ENCODE data around the gene ERGIC2. TPM values are rescaled to one million over a fixed set of nuclear protein-coding genes. Genes with fewer than 3 reads are reported as not detected.
"Not testable (repeated sequence)": the region's sequence is repeated elsewhere in the genome, so short reads cannot be mapped to it uniquely, and the experiment has no call there.

The ERGIC2 gene
- total and polyA plus RNA-seq, 5 donors from 2014 or later: 37.4 to 125 (median 102) TPM

GRCh38 chr12:29299633-29300032 lies 81.3 kb downstream of the ERGIC2 start:
- Mint-ChIP-seq H3K27ac (no peak overlapping the region), H3K9me3 (peaks cover 0 to 2% (median 0%) of the 10 kb centered on the region in 7 donors), H3K4me1 (peaks cover 0 to 2% (median 0%) of the 10 kb centered on the region in 4 donors), H3K36me3 (peaks cover 11% of the 10 kb centered on the region), H3K27me3 (no peaks in the 10 kb centered on the region), H3K4me3 (no peak overlapping the region)
- H3K36me3 ChIP-seq (ENCODE audit: control insufficient read depth, insufficient read depth, low read length): no peaks in the 10 kb centered on the region
- H3K27me3 ChIP-seq (ENCODE audit: control insufficient read depth, insufficient read depth, low read length): no peaks in the 10 kb centered on the region
- ATAC-seq (ENCODE audit: low read depth in 2 of 2): no peak
- DNase-seq: no peak
- H3K4me1 ChIP-seq (ENCODE audit: control insufficient read depth, insufficient read depth, low read length, poor library complexity, severe bottlenecking): no peaks in the 10 kb centered on the region
- H3K4me3 ChIP-seq (ENCODE audit: low read depth, low read length): no peak overlapping the region
- no peaks in the 10 kb centered on the region for H3K9me3 ChIP-seq (ENCODE audit: control insufficient read depth in 2 of 2, low read length in 2 of 2)
- H3K27ac ChIP-seq (ENCODE audit: insufficient read depth, low read length, poor library complexity, severe bottlenecking): no peak overlapping the region

GRCh38 chr12:29291226-29291625 lies 89.7 kb downstream of the ERGIC2 start:
- no peak overlapping the region for H3K27ac Mint-ChIP-seq
- peaks cover 0 to 4% (median 3%) of the 10 kb centered on the region in 7 donors for H3K9me3 Mint-ChIP-seq
- H3K4me3 Mint-ChIP-seq: no peak overlapping the region

DNA sequence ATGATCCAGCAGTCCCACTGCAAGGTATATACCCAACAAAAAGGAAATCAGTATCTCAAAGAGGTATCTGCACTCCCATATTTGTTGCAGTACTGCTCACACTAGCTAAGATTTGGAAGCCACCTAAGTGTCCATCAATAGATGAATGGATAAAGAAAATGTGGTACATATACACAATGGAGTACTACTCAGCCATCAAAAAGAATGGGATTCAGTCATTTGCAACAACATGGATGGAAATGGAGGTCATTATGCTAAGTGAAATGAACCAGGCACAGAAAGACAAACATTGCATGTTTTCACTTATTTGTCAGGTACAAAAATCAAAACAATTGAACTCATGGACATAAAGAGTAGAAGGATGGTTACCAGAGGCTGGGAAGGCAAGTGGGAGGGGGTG lies 90.5 kb downstream of the ERGIC2 start:
- not testable (repeated sequence) for H3K4me3 Mint-ChIP-seq; H3K27ac ChIP-seq (ENCODE audit: insufficient read depth, low read length, poor library complexity, severe bottlenecking); H3K27me3 ChIP-seq (ENCODE audit: control insufficient read depth, insufficient read depth, low read length); H3K4me1 Mint-ChIP-seq; H3K4me3 ChIP-seq (ENCODE audit: low read depth, low read length); H3K27ac Mint-ChIP-seq; H3K27me3 Mint-ChIP-seq; DNase-seq; ATAC-seq (ENCODE audit: low read depth in 2 of 2); H3K36me3 ChIP-seq (ENCODE audit: control insufficient read depth, insufficient read depth, low read length); H3K9me3 Mint-ChIP-seq; H3K36me3 Mint-ChIP-seq; H3K9me3 ChIP-seq (ENCODE audit: control insufficient read depth in 2 of 2, low read length in 2 of 2); H3K4me1 ChIP-seq (ENCODE audit: control insufficient read depth, insufficient read depth, low read length, poor library complexity, severe bottlenecking)

More at GRCh38 chr12:29291226-29291625, 89.7 kb downstream of the ERGIC2 start:
- Histone ChIP-seq H3K27ac (ENCODE audit: insufficient read depth, low read length, poor library complexity, severe bottlenecking) (no peak overlapping the region), H3K9me3 (ENCODE audit: control insufficient read depth in 2 of 2, low read length in 2 of 2) (no peaks in the 10 kb centered on the region), H3K4me3 (ENCODE audit: low read depth, low read length) (no peak overlapping the region), H3K27me3 (ENCODE audit: control insufficient read depth, insufficient read depth, low read length) (no peaks in the 10 kb centered on the region), H3K4me1 (ENCODE audit: control insufficient read depth, insufficient read depth, low read length, poor library complexity, severe bottlenecking) (no peaks in the 10 kb centered on the region), H3K36me3 (ENCODE audit: control insufficient read depth, insufficient read depth, low read length) (no peaks in the 10 kb centered on the region)
- DNase-seq: no peak
- H3K27me3 Mint-ChIP-seq: no peaks in the 10 kb centered on the region
- H3K36me3 Mint-ChIP-seq: peaks cover 5% of the 10 kb centered on the region
- peaks cover 0 to 4% (median 0%) of the 10 kb centered on the region in 4 donors for H3K4me1 Mint-ChIP-seq
- no peak for ATAC-seq (ENCODE audit: low read depth in 2 of 2)

DNA sequence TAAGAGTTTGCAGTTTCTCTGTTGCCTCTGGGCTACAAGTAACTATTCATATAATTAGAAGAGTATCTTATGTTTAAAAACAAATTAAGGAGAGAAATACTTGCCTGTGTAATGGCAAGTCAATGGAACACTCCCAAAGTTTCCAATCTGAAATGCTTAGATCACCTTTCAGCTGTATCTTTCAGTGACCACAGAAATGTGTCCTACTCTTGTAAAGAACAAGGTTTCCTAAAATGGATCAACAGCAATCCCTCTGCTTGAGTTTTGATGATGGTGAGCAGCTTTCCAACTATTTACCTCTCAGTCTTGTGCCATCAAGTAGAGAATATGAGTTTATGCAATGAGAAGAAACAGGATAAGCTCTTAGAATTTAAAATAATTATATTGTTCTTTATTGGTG lies 92.9 kb downstream of the ERGIC2 start:
- H3K9me3 Mint-ChIP-seq: peaks cover 0 to 4% (median 3%) of the 10 kb centered on the region in 7 donors
- H3K4me1 Mint-ChIP-seq: peaks cover 0 to 4% (median 0%) of the 10 kb centered on the region in 4 donors
- no peaks in the 10 kb centered on the region for H3K27me3 Mint-ChIP-seq

DNA sequence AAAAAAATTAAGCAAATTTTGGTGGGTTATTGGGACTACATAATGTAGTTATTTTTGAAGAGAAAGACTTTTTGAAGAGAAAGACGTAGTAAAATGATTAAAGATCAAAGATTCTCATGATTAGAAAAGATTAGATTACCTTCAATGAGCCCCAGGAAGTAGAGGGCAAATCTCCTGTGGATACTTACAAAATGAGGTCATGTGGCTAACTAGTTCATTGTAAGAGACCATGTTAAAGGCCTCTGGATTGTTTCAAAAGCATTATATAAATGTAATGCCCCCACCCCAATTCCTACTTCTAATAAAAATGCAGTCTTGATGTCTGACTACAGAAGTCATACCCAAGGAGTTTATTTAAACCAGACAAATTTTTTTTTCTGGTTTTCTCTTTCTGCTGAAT lies 93.3 kb downstream of the ERGIC2 start:
- no peak for ATAC-seq (ENCODE audit: low read depth in 2 of 2)
- Histone ChIP-seq H3K27me3 (ENCODE audit: control insufficient read depth, insufficient read depth, low read length) (no peaks in the 10 kb centered on the region), H3K27ac (ENCODE audit: insufficient read depth, low read length, poor library complexity, severe bottlenecking) (no peak overlapping the region), H3K4me3 (ENCODE audit: low read depth, low read length) (no peak overlapping the region), H3K4me1 (ENCODE audit: control insufficient read depth, insufficient read depth, low read length, poor library complexity, severe bottlenecking) (no peaks in the 10 kb centered on the region), H3K9me3 (ENCODE audit: control insufficient read depth in 2 of 2, low read length in 2 of 2) (no peaks in the 10 kb centered on the region), H3K36me3 (ENCODE audit: control insufficient read depth, insufficient read depth, low read length) (no peaks in the 10 kb centered on the region)
- Mint-ChIP-seq H3K9me3 (peaks cover 0 to 4% (median 3%) of the 10 kb centered on the region in 7 donors), H3K27ac (no peak overlapping the region), H3K4me3 (no peak overlapping the region), H3K4me1 (peaks cover 0 to 4% (median 0%) of the 10 kb centered on the region in 4 donors), H3K36me3 (peaks cover 13% of the 10 kb centered on the region), H3K27me3 (no peaks in the 10 kb centered on the region)
- DNase-seq: no peak

More for the DNA sequence above, 92.9 kb downstream of the ERGIC2 start:
- H3K4me1 ChIP-seq (ENCODE audit: control insufficient read depth, insufficient read depth, low read length, poor library complexity, severe bottlenecking): no peaks in the 10 kb centered on the region
- no peaks in the 10 kb centered on the region for H3K36me3 ChIP-seq (ENCODE audit: control insufficient read depth, insufficient read depth, low read length)
- no peaks in the 10 kb centered on the region for H3K27me3 ChIP-seq (ENCODE audit: control insufficient read depth, insufficient read depth, low read length)
- DNase-seq (no peak), ATAC-seq (ENCODE audit: low read depth in 2 of 2) (no peak)
- H3K9me3 ChIP-seq (ENCODE audit: control insufficient read depth in 2 of 2, low read length in 2 of 2): no peaks in the 10 kb centered on the region
- no peak overlapping the region for H3K27ac ChIP-seq (ENCODE audit: insufficient read depth, low read length, poor library complexity, severe bottlenecking)
- Mint-ChIP-seq H3K36me3 (peaks cover 13% of the 10 kb centered on the region), H3K4me3 (no peak overlapping the region), H3K27ac (no peak overlapping the region)
- no peak overlapping the region for H3K4me3 ChIP-seq (ENCODE audit: low read depth, low read length)

Other genes starting within 250 kb of the ERGIC2 start
- 12.6 TPM for gene FAR2, start 231.9 kb downstream of the ERGIC2 start, total RNA-seq
- gene FAR2, start 231.9 kb downstream of the ERGIC2 start, polyA plus RNA-seq: 10 to 100 TPM in 3 of 4 donors, 1 to 10 TPM in 1; 7.4 to 14.6 (median 12.2) TPM
- gene OVCH1, start 116.5 kb upstream of the ERGIC2 start, total RNA-seq: not detected
- gene OVCH1, start 116.5 kb upstream of the ERGIC2 start, polyA plus RNA-seq: not detected

Measured in CD4-positive, CD25-positive, alpha-beta regulatory T cell (primary cell).